Measurements from ENCODE around the gene VDR.

VDR gene

DNA sequence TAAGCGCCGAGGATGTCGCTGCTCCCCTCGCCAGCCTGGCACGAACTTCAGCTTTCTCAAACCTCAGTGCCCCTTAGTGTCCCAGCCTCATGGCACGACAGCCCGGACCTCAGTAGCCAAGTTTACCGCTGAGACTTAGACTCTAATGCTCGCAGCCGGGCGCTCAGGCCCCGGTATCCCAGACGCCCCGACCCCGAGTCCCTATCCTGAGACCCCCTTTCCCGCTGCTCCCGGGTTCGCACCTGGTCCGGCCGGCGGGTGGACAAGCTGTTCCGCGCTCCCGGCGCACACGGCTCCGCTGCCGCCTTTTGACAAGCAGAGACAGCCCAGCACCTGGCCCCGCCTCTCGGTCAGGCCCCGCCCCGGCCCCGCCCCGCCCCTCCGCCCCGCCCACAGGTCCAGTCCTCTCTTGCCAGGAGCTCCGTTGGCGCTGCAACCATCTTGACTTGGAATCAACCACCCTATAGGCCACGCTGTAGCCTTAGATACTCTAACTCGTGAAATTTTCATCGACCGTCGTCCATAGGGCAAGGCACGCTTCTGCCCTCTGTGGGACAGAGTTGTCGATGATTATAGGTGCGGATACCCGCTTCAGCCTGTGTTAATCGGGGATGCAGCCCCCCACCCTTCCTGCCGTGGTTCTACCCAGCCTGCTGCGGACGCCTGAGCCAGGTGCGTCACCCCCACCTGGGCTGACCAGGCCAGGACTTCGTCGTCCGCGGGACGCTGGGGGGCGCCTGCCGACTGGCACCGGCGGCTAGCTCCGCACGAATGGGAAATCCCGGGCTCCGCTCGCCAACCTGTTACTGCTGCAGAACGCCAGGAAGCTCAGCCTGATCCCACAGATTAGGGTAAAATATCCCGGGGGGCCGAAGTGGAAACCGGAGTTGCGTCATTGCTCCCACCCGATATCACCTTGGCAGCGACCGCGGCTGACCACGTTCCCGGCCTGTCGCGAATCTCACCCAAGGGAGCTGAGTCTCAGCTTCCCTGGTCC is at the start of gene VDR:
VDR (minus strand) TSS at position 282 of the 997 bp plus-strand sequence. CDS start 25,881 bp downstream, outside the sequence.
- no peak for FAIRE-seq
- peak; percentile 95 for DNase-seq (ENCODE audit: low spot score)

DNA sequence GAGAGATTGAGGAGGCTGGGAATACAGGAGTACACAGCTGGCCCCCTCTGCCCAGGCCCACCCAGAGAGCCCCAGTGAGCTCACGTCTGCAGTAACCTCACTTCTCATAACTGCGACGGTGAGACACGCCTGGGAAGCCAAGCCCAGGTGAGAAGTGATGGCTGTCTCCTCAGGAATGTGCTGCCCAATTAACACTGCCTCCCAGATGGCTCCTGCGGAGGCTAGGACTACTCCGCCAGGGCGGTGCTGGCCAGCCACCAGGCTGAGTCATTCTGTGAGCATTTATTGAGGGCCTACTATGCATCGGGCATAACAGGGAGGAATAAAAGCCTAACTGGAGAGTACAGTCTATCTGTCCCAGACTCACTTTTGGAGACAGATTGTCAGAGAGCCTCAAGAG is 49.3 kb upstream of the VDR start:
- peak; percentile 72 for DNase-seq (ENCODE audit: low spot score)
- FAIRE-seq, result no peak

DNA sequence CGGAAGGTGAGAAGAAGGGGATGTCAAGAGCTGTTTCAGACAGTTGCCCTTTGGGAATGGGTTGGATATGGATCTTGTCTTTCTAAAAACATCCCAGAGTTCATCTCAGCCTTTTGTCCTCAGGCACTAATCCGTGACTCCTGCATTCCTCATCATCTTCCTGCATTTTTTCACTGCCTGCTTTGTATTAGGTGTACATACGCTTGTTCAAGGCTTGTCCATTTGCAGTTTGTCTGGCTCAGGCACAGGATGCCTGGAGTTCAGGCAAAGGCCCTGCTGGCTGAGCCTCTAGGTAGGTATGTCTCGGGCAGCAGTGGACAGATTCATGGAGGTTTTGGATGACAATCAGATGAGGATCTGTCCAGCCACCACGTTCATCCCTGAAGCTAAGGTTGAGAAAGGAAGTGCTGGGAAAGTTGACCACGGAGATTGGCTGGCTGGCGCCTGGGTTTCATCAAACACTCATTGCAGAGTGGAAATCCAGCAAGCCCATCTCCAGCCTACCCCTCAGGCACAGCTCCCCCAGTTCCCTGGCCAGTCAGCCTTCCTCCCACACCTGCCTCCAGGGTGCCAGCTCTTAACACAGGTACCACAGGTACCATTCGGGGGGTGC is 46.2 kb upstream of the VDR start:
- no peak for FAIRE-seq
- DNase-seq (ENCODE audit: low spot score), result no peak

DNA sequence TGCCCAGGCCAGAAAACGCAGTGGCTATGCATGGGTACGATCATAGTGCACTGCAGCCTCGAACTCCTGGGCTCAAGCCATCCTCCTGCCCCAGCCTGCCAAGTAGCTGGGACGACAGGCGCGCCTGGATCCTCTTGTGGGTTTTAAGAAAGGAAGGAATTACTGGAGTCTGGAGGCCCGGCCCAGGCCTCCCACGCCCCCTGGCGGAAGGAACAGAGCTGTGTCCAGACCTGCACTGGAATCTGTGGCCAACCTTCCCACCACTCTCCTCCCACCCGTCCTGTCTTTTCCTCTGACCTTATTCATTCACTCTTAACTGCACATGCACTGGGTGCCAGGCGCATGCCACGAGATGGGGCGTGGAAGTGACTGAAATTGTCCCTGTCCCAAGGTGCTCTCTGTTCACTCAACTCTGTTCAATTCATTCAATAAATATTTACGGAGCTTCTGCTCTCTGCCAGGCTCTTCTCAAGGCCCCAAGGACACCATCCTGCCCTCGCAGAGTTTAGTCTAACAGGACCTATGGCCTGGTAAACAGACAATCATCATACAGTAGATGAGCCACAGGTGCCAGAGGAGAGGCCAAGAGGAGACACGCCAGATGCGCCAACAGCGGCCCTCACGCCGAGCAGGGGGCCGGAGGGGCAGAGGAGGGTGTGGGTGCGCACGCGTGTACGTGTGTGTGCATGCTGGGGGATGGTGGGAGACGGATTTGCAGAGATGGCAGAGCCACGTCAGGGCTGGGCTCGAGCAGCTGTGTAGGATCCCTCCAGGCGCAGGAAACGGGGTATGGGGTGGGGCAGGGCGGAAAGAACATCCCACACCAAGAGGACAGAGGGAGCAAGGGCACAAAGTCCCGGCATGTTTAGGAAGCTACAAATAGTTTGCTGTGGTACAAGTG is 44.9 kb upstream of the VDR start:
- FAIRE-seq (peak; percentile 87), DNase-seq (ENCODE audit: low spot score) (peak; percentile 89)

DNA sequence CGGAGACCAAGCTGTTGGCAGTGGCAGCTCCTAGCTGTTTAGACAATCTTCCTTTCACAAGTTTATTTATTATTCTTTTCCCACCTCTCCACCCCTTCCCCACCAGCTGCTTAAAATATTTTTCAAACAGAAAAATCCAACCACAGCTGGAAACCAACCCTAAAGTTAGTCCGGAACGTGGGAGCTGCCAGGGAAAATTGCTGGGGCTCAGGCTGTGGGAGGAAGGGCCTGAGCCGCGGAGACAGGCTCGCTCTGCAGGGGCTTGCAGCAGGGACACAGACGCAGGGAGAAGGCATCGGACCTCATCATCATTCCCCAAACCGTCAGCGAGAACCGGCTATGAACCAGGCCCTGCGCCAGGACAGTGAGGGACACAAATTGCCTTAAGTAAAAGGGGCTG is 42.5 kb upstream of the VDR start:
- DNase-seq (ENCODE audit: low spot score) (no peak), FAIRE-seq (no peak)

DNA sequence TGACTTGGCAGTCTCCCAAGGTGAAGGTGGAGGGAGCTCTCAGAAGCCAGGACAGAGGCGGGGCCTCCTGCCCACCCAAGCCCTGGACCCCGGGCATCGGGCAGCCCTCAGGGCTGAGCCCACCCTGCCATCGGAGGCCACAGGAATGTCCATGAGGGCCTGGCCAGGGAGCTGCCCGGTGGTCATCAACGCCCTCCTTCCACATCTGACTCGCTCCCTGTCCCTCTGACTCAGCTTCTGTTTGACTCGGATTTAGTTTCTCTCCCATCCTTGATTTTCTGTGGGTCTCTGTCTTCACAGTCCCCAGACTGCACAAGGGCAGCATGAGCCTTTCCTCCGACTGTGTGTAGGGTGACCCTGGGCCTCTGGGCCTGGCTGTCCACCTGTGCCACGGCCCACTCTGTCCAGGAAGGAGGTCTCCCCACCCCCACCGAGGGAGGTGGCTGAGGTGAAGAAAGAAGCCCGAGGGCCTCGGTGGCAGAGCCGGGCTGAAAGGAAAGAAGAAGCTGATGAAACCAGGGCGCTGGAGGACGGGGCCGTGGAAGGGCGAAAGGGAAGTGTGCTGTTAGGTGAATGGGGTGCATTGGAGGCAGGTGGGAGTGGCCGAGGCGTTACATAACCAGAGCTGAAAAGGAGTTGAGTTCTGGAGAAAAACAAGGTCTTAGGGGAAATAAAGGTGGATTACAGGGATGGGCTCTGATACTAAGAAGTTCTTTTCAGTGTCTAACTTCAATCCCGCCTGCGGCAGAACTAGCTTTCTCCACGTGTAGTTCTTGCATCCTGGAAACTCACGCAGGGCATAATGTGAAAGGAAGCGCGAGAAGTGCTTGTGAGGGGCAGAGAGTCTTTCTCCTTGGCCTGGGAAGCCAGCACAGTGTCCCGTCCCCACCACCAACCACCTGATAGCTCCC is 41.9 kb upstream of the VDR start:
- DNase-seq (ENCODE audit: low spot score) (peak; percentile 58), FAIRE-seq (peak; percentile 23)

DNA sequence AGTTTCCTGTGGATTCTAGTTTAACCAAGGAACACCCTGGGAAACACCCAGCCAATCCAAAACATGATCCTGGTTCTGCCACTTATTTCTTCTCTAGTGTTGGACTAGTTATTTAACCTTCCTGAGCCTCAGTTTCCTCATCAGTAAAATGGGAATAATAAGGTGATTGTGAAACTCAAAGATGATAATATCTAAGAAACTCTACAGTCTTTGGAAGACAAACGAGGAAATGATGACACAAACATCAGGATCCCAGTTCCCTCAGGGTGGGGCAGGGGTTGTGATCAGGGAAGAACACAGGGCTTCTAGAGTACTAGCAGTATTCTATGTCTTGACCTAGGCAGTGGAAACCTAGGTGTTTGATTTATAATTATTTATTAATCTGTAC is 40.5 kb upstream of the VDR start:
- no peak for FAIRE-seq
- DNase-seq (ENCODE audit: low spot score), result no peak

DNA sequence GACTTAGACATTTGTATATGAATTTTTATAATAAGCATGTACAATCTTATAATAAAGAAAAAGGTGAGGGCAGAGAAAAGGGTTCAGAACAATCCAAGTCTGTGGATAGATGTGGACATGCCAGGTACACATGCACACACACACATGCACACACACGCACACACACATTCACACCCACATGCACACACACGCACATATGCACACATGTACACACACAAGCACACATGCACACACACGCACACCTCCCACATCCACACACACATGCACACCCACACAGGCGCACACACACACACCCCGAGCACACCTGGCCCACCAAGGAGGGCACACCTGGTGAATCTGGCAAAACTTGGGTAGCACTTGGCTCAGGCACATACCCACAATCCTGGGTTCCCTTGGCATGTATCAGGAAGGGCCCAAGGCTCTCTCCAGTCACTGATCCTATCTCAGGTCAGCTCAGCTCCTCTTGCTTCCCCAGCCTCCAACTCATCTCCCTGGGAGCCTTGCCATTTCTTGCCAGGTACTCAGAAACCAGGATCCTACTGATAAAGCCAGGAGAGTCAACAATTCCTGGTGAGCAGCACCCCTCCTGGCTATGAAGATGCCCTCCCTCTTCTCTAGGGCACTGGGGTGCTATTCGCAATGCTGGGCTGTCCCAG is 40.0 kb upstream of the VDR start:
- DNase-seq (ENCODE audit: low spot score), result no peak
- FAIRE-seq, result peak; percentile 96

DNA sequence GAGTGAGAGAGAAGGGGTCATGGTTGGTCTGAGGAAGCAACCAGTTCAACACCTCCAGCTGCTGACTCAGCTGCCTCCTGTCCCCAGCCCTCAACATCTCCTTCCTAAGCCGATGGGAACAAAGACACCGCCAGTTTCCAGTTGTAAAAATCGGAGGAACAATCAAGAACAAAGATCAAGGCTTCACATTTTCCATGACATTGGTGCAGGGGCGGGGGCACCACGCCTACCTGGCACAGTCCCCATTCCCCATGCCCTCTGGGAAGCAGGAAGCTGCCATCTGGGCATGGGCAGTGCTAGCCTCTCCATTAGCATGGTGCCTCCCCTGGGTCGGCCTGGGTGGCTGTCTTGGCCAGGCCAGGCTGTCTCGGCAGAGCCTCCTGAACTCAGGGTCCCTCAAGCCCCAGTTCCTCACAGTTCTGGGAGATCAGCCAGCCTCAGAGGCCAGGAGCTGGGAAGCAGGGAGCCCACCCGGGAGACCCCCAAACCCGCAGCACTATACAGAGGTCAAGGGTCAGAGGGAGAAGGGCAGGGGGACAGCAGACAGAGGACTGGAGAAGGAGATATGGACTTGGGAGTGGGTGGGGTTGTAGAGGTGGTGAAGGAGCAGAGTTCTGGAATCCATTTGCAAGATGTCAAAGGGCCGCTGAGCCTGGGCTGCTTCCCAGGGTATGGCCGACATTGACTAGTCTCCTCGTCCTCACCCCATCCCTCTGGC is 39.0 kb upstream of the VDR start:
- no peak for FAIRE-seq
- no peak for DNase-seq (ENCODE audit: low spot score)

DNA sequence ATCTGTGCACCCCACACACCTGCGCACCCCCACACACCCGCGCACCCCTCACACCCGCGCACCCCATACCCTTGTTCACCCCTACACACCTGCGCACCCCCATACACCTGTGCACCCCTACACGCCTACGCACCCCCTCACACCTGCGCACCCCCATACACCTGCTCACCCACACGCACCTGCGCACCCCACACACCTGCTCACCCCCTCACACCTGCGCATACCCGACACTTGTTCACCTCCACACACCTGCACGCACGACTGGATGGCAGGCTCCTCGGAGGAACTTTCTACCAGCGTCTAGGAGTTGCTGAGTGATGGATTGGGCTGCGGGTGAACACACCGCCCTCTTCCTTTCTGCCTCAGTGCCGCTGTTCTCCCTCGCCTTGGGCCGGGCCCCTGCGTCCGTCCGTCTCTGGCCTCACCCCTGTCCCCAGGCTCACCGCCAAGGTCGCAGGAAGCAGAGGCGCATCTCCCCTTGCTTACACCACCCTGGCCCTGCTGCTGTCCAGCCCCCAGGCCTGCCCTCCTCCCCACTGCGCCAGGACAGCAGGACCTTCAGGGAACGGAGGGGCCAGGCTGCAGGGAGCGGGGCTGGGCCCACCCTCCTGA is 37.9 kb upstream of the VDR start:
- FAIRE-seq, result no peak
- DNase-seq (ENCODE audit: low spot score), result no peak

DNA sequence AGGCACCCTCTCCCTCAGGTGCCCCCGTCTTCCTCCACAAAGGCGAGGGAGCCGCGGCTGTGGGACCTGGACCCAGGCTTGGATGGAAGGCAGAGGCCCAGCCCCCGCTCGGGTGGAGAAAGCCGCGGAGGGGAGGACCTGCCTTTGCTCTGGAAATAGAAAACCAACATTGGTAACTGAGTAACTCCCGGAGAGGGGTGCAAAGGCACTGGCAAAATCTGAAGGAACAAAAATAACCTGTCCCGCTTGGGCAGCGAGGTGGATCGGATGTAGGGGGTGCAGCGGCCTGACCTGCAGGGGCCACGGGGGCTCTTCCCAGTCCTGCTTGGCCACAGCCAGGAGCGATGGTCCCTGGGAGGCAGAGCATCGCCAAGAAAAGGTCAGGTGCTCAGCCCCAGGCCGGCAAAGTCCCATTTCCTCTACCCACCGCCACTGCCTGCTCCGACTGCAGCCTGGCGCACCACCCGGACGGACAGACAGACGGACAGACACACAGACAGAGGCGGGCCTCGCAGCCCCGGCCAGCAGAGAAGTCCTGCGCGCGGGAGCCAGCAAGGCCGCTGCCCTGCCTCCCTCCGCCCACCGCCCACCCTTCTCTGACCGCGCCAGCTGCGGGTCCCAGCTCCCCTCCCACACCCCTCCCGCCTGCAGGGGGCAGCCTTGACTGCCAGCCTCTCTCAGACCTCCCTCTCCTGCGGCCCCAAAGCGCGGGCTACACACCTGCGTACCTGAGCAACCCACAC is 37.2 kb upstream of the VDR start:
- no peak for FAIRE-seq
- DNase-seq (ENCODE audit: low spot score), result no peak

DNA sequence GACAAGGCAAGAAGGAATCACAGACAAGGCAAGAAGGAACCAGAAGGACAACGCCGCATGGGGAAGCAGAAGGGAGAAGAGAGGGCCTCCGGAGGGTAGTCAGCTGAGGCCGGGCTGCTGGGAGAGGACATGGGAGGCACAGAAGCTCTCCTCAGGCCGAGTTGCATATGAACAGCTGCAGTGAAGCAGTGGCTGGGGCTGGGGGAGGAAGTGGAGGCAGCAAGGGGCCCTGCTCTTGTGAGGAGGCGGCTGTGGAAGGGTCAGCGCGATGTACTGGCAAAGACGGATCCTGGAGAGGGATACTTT is 36.6 kb upstream of the VDR start:
- no peak for FAIRE-seq
- DNase-seq (ENCODE audit: low spot score), result no peak

DNA sequence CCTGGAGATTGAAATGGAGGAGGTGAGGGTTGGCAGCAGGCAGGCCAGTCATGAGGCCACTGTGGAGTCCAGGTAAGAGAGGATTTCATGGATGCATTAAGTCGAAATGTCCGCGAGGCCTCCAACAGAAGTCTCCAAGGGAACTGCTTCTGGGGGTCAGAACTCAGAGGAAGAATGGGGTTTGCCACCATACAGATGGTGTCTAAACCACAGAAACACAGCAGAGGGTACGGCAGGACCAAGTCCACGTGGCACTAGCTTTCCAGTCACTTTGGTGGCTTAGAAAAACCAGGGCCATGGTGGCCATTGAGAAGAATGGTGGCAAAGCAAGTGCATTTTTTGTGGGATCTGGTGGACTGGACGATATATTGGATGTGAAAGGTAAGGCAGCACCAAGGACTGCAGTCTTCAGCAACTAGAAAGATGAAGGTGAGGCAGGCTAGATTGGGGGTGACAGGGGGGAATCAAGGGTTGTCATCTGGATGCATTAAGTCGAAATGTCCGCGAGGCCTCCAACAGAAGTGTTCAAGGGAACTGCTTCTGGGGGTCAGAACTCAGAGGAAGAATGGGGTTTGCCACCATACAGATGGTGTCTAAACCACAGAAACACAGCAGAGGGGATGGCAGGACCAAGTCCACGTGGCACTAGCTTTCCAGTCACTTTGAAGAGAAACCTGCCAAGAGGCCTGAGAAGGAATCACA is 36.1 kb upstream of the VDR start:
- FAIRE-seq (no peak), DNase-seq (ENCODE audit: low spot score) (no peak)

DNA sequence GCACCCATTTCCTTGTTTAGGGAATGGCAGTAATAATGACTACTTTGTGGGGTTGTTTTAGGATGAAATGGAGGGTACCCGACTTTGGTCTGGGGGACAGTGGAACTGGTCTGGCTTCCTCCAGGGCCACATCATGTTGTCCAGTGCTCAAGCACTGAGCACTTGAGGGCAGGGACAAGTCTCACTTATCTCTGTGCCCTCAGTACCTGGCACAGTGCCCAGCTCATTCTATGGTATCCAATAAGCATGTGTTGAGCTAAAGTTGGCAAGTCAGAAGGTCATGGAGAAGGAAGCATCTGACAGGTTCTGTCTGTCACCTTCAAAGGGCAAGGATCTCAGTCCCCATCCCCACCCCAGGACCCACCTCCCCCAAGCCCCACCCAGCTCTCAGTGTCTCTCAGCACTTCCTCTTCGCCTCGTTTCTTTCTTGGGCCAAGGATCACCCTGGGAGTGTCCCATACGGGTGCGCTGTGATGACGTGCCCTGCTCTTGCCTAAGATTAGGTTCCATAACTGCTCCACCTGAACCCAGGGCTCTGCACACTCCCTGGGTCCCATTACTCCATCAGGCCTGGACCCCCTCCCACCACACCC is 34.3 kb upstream of the VDR start:
- FAIRE-seq, result no peak
- DNase-seq (ENCODE audit: low spot score), result no peak

DNA sequence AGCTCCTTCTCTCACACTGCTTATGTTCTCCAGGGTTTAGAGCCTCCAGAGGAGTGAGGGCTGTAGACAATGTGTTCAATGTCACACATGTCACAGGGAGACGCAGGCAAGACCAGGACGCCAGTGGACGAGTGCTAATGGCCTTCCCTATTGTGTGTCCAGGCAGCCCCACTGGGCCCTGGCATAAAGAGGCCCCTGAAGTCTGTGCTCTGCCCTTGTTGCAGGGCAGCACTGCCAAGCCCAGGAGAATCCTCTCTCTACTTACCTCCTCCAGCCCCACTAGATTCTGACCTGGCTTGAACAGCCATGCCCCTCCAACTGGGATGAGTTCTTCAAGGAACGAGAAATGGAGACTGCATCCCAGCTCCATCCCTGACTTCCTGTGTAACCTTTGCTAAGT is 33.8 kb upstream of the VDR start:
- no peak for FAIRE-seq
- no peak for DNase-seq (ENCODE audit: low spot score)

DNA sequence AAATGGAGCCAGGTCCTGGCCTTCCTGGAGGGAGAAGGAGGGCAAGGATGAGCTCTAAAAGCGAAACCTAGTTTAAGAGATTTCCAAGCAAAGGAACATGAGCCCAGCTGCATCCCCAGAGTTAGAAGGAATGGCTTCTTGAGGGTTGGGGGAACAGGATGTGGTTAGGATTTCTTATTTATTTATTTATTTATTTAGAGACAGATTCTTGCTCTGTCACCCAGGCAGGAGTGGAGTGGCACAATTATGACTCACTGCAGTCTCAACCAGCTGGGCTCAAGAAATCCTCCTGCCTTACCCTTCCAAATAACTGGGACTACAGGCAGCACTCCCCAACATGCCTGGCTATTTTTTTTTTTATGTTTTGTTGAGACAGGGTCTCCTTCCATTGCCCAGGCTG is 33.3 kb upstream of the VDR start:
- FAIRE-seq, result no peak
- peak; percentile 59 for DNase-seq (ENCODE audit: low spot score)

DNA sequence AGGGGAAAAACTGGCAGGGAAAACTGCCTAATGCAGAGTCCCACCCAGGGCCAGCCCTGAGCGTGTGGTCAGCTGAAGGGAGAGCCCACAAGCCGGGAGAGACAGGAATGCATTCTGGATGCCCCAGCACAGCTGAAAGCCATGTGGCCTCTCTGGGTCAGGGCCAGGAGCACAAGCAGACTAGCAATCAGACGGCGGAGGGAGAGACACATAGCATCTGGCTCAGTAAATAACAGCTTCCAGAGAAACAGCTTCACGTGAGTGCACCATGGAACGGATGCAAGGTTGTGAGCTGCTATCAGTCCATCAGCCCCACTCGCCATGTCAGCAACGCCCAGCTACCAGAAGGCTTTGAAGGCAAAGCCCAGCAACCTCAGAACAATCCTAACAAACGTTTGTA is 30.4 kb upstream of the VDR start:
- no peak for FAIRE-seq
- no peak for DNase-seq (ENCODE audit: low spot score)

DNA sequence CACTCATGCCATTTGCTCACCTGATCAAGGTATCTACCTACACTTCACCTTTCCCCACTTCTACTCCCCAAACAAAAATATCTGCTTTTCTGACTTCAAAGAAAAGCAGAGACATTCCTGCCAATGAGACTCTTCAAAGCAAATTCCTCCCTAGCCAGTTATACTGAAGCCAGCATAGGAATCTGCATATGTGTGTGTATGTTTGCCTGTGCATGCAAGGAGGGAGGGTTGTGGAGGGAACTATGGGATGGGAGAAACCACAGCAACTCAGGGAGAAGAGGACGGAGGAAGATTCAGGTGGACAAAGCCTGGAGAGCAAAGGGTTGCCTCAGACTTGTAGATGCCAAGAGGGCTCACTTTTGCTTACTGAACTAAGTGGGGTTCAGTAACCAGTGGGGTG is 26.4 kb upstream of the VDR start:
- no peak for DNase-seq (ENCODE audit: low spot score)
- FAIRE-seq, result no peak
